ENCODE results near the gene OR2AP1. TPM values are rescaled to one million over a fixed set of nuclear protein-coding genes. Genes with fewer than 3 reads are reported as not detected.

The OR2AP1 gene
- total and polyA plus RNA-seq, 7 donors, result not detected

- TF ChIP-seq CTCF (IDR thresholded peaks at IDR 0.05) (no peak), POLR2A (IDR thresholded peaks at IDR 0.05) (no peak), EP300 (IDR thresholded peaks at IDR 0.05) (no peak), POLR2AphosphoS5 (IDR thresholded peaks at IDR 0.05) (no peak)
- Histone ChIP-seq H3K4me1 (no peaks in the 10 kb centered on the region), H3K4me3 (no peak overlapping the region), H3K36me3 (no peaks in the 10 kb centered on the region), H3K9me3 (peaks cover 0 to 14% (median 3%) of the 10 kb centered on the region in 4 donors), H3K27me3 (no peaks in the 10 kb centered on the region), H3K27ac (no peak overlapping the region)
- WGBS, 2 donors, result 73 to 75% methylated on average over 2 of the region's 2 CpGs
- no peak for DNase-seq
- intact Hi-C loops (cut with DNase I), result no loop called here
Measured at GRCh38 chr12:55612646-55613045, 40.4 kb downstream of the OR2AP1 start.

GRCh38 chr12:55614764-55615163, 42.5 kb downstream of the OR2AP1 start:
- TF ChIP-seq CTCF (IDR thresholded peaks at IDR 0.05) (no peak), EP300 (IDR thresholded peaks at IDR 0.05) (no peak)
- DNase-seq, result no peak
- Histone ChIP-seq H3K9me3 (peaks cover 0 to 14% (median 3%) of the 10 kb centered on the region in 4 donors), H3K36me3 (no peaks in the 10 kb centered on the region), H3K27ac (no peak overlapping the region), H3K27me3 (no peaks in the 10 kb centered on the region), H3K4me3 (no peak overlapping the region), H3K4me1 (no peaks in the 10 kb centered on the region)
- WGBS, 2 donors, result 92 to 94% methylated on average over 1 of the region's 1 CpG
- intact Hi-C loops (cut with DNase I), result no loop called here

GRCh38 chr12:55619354-55620138, 47.3 kb downstream of the OR2AP1 start:
- TF ChIP-seq EP300 (IDR thresholded peaks at IDR 0.05) (no peak), CTCF (IDR thresholded peaks at IDR 0.05) (peak; percentile 56 to 73 (median 65)), POLR2AphosphoS5 (IDR thresholded peaks at IDR 0.05) (peak in 1 of 4 donors; percentile 26)
- H3K27me3 ChIP-seq, result no peaks in the 10 kb centered on the region
- H3K4me1 ChIP-seq, result no peaks in the 10 kb centered on the region
- H3K36me3 ChIP-seq, result no peaks in the 10 kb centered on the region
- intact Hi-C loops (cut with DNase I), result loop anchor here (2.0 kb wide), 1 partner anchor 431 kb away; no protein-coding TSS in a partner anchor
- H3K9me3 ChIP-seq, result peaks cover 0 to 14% (median 3%) of the 10 kb centered on the region in 4 donors
- WGBS, 2 donors, result 1 to 4% methylated on average over 6 of the region's 6 CpGs
- H3K4me3 ChIP-seq, result no peak overlapping the region
- H3K27ac ChIP-seq, result no peak overlapping the region
- no peak for DNase-seq

- Histone ChIP-seq H3K4me3 (no peak overlapping the region), H3K4me1 (no peaks in the 10 kb centered on the region), H3K36me3 (no peaks in the 10 kb centered on the region), H3K27me3 (no peaks in the 10 kb centered on the region), H3K27ac (no peak overlapping the region), H3K9me3 (no peaks in the 10 kb centered on the region)
- intact Hi-C loops (cut with DNase I), result no loop called here
- TF ChIP-seq POLR2AphosphoS5 (IDR thresholded peaks at IDR 0.05), result no peak
- no peak for TF ChIP-seq EP300 (IDR thresholded peaks at IDR 0.05)
- no peak for TF ChIP-seq POLR2A (IDR thresholded peaks at IDR 0.05)
- TF ChIP-seq CTCF (IDR thresholded peaks at IDR 0.05), result no peak
- DNase-seq, result no peak
Measured at GRCh38 chr12:55624056-55624455, 51.8 kb downstream of the OR2AP1 start.

Other genes with a start within 250 kb of the OR2AP1 start
- gene OR6C3, start 241.7 kb upstream of the OR2AP1 start, total RNA-seq, result not detected
- not detected for gene OR6C3, start 241.7 kb upstream of the OR2AP1 start, polyA plus RNA-seq
- not detected for gene OR6C75, start 209.5 kb upstream of the OR2AP1 start, total RNA-seq
- not detected for gene OR6C75, start 209.5 kb upstream of the OR2AP1 start, polyA plus RNA-seq
- gene OR6C65, start 171.9 kb upstream of the OR2AP1 start, total RNA-seq, result not detected
- not detected for gene OR6C65, start 171.9 kb upstream of the OR2AP1 start, polyA plus RNA-seq
- not detected for gene OR6C76, start 146.2 kb upstream of the OR2AP1 start, total RNA-seq
- gene OR6C76, start 146.2 kb upstream of the OR2AP1 start, polyA plus RNA-seq, result not detected
- not detected for gene OR6C2, start 128.4 kb upstream of the OR2AP1 start, total RNA-seq
- gene OR6C2, start 128.4 kb upstream of the OR2AP1 start, polyA plus RNA-seq, result not detected
- gene OR6C70, start 102.3 kb upstream of the OR2AP1 start, total RNA-seq, result not detected
- gene OR6C70, start 102.3 kb upstream of the OR2AP1 start, polyA plus RNA-seq, result not detected
- not detected for gene OR6C68, start 80.1 kb upstream of the OR2AP1 start, total RNA-seq
- gene OR6C68, start 80.1 kb upstream of the OR2AP1 start, polyA plus RNA-seq, result not detected
- not detected for gene OR6C4, start 22.9 kb upstream of the OR2AP1 start, total RNA-seq
- not detected for gene OR6C4, start 22.9 kb upstream of the OR2AP1 start, polyA plus RNA-seq
- not detected for gene OR10P1, start 64.4 kb downstream of the OR2AP1 start, total RNA-seq
- not detected for gene OR10P1, start 64.4 kb downstream of the OR2AP1 start, polyA plus RNA-seq
- 100 to 1,000 TPM in 3 of 4 donors, 10 to 100 TPM in 1; 66.6 to 588 (median 204) TPM for gene ITGA7, start 135.4 kb downstream of the OR2AP1 start, total RNA-seq
- 10 to 100 TPM in 1 of 3 donors, 1 to 10 TPM in 2; 1.8 to 21.0 (median 3.6) TPM for gene ITGA7, start 135.4 kb downstream of the OR2AP1 start, polyA plus RNA-seq
- 100 to 1,000 TPM; 173 to 356 (median 317) TPM for gene BLOC1S1, start 143.6 kb downstream of the OR2AP1 start, total RNA-seq
- gene BLOC1S1, start 143.6 kb downstream of the OR2AP1 start, polyA plus RNA-seq, result 100 to 1,000 TPM; 329 to 655 (median 634) TPM
- 10 to 100 TPM; 11.2 to 37.5 (median 32.1) TPM for gene RDH5, start 147.9 kb downstream of the OR2AP1 start, total RNA-seq
- gene RDH5, start 147.9 kb downstream of the OR2AP1 start, polyA plus RNA-seq, result 10 to 100 TPM in 2 of 3 donors, 1 to 10 TPM in 1; 8.4 to 34.4 (median 27.1) TPM
- 100 to 1,000 TPM; 670 to 933 (median 849) TPM for gene CD63, start 156.5 kb downstream of the OR2AP1 start, total RNA-seq
- 1,000 to 10,000 TPM in 1 of 3 donors, 100 to 1,000 TPM in 2; 450 to 1,058 (median 486) TPM for gene CD63, start 156.5 kb downstream of the OR2AP1 start, polyA plus RNA-seq
- 10 to 100 TPM in 1 of 4 donors, 1 to 10 TPM in 3; 4.3 to 12.2 (median 4.6) TPM for gene GDF11, start 170.7 kb downstream of the OR2AP1 start, total RNA-seq
- gene GDF11, start 170.7 kb downstream of the OR2AP1 start, polyA plus RNA-seq, result 1 to 10 TPM; 1.2 to 3.9 (median 2.4) TPM
- gene SARNP, start 245.3 kb downstream of the OR2AP1 start, total RNA-seq, result 10 to 100 TPM; 49.0 to 81.9 (median 76.9) TPM
- gene SARNP, start 245.3 kb downstream of the OR2AP1 start, polyA plus RNA-seq, result 100 to 1,000 TPM in 2 of 3 donors, 10 to 100 TPM in 1; 93.1 to 106 (median 104) TPM
- gene ORMDL2, start 245.6 kb downstream of the OR2AP1 start, total RNA-seq, result 10 to 100 TPM in 2 of 4 donors, 1 to 10 TPM in 2; 9.1 to 18.1 (median 12.0) TPM
- gene ORMDL2, start 245.6 kb downstream of the OR2AP1 start, polyA plus RNA-seq, result 10 to 100 TPM; 18.0 to 64.6 (median 32.4) TPM

All from sigmoid colon (tissue), 7 donors.